Lung (tissue), 12 donors: ENCODE results near the gene UBAP1L. TPM values are rescaled to one million over a fixed set of nuclear protein-coding genes. Genes with fewer than 3 reads are reported as not detected.
A peak's percentile ranks its signal among the peaks of the same experiment; 100 is the strongest.

ENCODE experiments used
- ATAC-seq: fragments of 200-7000 bp; cut with Tn5 transposase; one replicate; pipeline ENCODE4 v1.9.1; 2020; ENCODE audit warnings: moderate number of reproducible peaks; ENCODE audit not compliant: insufficient read depth, low FRiP score
- DNase-seq, 3 donors: peaks; one replicate each; pipeline ENCODE4 v3.0.0-alpha.2; 2013 to 2017
- H3K27ac ChIP-seq, 2 donors: one replicate each; pipeline ENCODE4 v1.5.1; 2013; ENCODE audit warnings: mild to moderate bottlenecking in 2 of 2, moderate library complexity in 2 of 2, control low read depth in 1 of 2, inconsistent platforms in 1 of 2, low read depth in 1 of 2, low read length in 1 of 2
- H3K27me3 ChIP-seq, 3 donors: one replicate each; pipeline ENCODE4 v1.5.1; 2013; ENCODE audit warnings: low read length in 2 of 3; ENCODE audit not compliant: control insufficient read depth in 3 of 3, insufficient read depth in 3 of 3
- H3K36me3 ChIP-seq, 4 donors: one replicate each; pipeline ENCODE4 v1.5.1; 2013; ENCODE audit warnings: low read length in 4 of 4, mild to moderate bottlenecking in 1 of 4, moderate library complexity in 1 of 4; ENCODE audit not compliant: control insufficient read depth in 4 of 4, insufficient read depth in 4 of 4
- H3K4me1 ChIP-seq, 5 donors: one replicate each; pipeline ENCODE4 v1.5.1; 2013; ENCODE audit warnings: low read length in 5 of 5, mild to moderate bottlenecking in 2 of 5, moderate library complexity in 1 of 5; ENCODE audit not compliant: control insufficient read depth in 5 of 5, insufficient read depth in 5 of 5
- H3K4me3 ChIP-seq: one replicate; pipeline ENCODE4 v1.5.1; 2013; ENCODE audit warnings: mild to moderate bottlenecking, control low read depth, moderate library complexity
- H3K9ac ChIP-seq, 2 donors: one replicate each; pipeline ENCODE4 v1.5.1; 2013; ENCODE audit warnings: low read length in 2 of 2, control low read depth in 1 of 2; ENCODE audit not compliant: insufficient read depth in 1 of 2
- H3K9me3 ChIP-seq, 4 donors: one replicate each; pipeline ENCODE4 v1.5.1; 2013; ENCODE audit warnings: low read length in 3 of 4, mild to moderate bottlenecking in 1 of 4, moderate library complexity in 1 of 4; ENCODE audit not compliant: control insufficient read depth in 4 of 4, insufficient read depth in 3 of 4
- WGBS, 2 donors: extraction: QIAGEN DNeasy Blood & Tissue Kit; methylation state at CpG; one replicate each; pipeline ENCODE4 v1.1.7; 2013; 5-methylcytosine and 5-hydroxymethylcytosine counted together
- polyA plus RNA-seq, 2 donors: library from polyadenylated mRNA; stranded (reverse); fragments of 200-250 nt; gene quantifications; one replicate each; pipeline ENCODE4 v1.2.1, GENCODE V29; 2013
- total RNA-seq, 2 donors: library from RNA; depleted of rRNA in 1 of 2; stranded (reverse); fragments of >200 nt in 1 of 2; gene quantifications; one replicate each; pipeline ENCODE4 v1.2.1, GENCODE V29; 2014 to 2021
- TF ChIP-seq, protein P1 (sequence below): IDR thresholded peaks from 2 replicates; pipeline ENCODE4 v1.5.1; 2012; ENCODE audit warnings: mild to moderate bottlenecking; ENCODE audit errors: control extremely low read depth, extremely low read depth
- donor health status: control.
- donor health status: control.
- donor health status: Bipolar disorder and iron deficiency.
- donor health status: healthy.
- donor health status: DM: yes; HTN: yes; CAD: no.

The UBAP1L gene
- total and polyA plus RNA-seq, 4 donors, result 0.96 to 5.4 (median 3.4) TPM

GRCh38 chr15:65066001-65066634 is 48.9 kb downstream of the UBAP1L start:
- ATAC-seq, result no peak
- H3K4me3 ChIP-seq, result no peak overlapping the region
- H3K36me3 ChIP-seq, result peaks cover 0 to 42% (median 15%) of the 10 kb centered on the region in 4 donors
- TF ChIP-seq, protein P1, sequence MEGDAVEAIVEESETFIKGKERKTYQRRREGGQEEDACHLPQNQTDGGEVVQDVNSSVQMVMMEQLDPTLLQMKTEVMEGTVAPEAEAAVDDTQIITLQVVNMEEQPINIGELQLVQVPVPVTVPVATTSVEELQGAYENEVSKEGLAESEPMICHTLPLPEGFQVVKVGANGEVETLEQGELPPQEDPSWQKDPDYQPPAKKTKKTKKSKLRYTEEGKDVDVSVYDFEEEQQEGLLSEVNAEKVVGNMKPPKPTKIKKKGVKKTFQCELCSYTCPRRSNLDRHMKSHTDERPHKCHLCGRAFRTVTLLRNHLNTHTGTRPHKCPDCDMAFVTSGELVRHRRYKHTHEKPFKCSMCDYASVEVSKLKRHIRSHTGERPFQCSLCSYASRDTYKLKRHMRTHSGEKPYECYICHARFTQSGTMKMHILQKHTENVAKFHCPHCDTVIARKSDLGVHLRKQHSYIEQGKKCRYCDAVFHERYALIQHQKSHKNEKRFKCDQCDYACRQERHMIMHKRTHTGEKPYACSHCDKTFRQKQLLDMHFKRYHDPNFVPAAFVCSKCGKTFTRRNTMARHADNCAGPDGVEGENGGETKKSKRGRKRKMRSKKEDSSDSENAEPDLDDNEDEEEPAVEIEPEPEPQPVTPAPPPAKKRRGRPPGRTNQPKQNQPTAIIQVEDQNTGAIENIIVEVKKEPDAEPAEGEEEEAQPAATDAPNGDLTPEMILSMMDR, result no peak
- no peaks in the 10 kb centered on the region for H3K27me3 ChIP-seq
- DNase-seq, result no peak
- 56 to 75% methylated on average over 3 of the region's 3 CpGs for WGBS, 2 donors
- H3K9ac ChIP-seq, result peak overlapping the region; percentile 42 to 93
- no peak overlapping the region for H3K27ac ChIP-seq
- peaks cover 3 to 80% (median 27%) of the 10 kb centered on the region in 5 donors for H3K4me1 ChIP-seq
- no peaks in the 10 kb centered on the region for H3K9me3 ChIP-seq

GRCh38 chr15:65062726-65063125 is 52.3 kb downstream of the UBAP1L start:
- DNase-seq, result no peak
- 75 to 76% methylated on average over 5 of the region's 5 CpGs for WGBS, 2 donors
- peaks cover 0 to 71% (median 30%) of the 10 kb centered on the region in 4 donors for H3K36me3 ChIP-seq
- H3K9ac ChIP-seq, result peak overlapping the region in 1 of 2 donors; percentile 40
- no peak overlapping the region for H3K27ac ChIP-seq
- H3K27me3 ChIP-seq, result no peaks in the 10 kb centered on the region
- TF ChIP-seq, protein P1, result no peak
- no peak overlapping the region for H3K4me3 ChIP-seq
- peaks cover 0 to 68% (median 13%) of the 10 kb centered on the region in 5 donors for H3K4me1 ChIP-seq
- H3K9me3 ChIP-seq, result no peaks in the 10 kb centered on the region
- ATAC-seq, result no peak

DNA sequence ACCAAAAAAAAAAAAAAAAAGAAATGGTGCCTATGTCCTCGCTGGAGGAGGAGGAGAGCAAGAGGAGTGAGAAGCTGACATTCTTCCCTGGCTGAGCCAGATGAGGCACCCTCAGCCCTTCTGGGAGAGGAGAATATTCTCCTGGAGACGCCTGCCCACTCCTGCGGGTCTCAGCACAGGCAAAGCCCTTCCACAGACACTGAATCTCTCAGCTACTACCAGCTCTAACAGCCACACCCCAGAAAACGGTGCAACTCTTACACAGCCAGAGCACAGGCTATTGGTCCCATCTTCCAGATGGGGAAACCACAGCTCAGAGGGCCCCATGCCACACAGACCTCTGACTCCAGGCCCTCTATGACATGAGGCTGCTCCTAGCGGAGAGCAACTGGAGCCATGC is 52.9 kb downstream of the UBAP1L start:
- ATAC-seq (no peak), DNase-seq (no peak)
- TF ChIP-seq, protein P1, result no peak
- Histone ChIP-seq H3K9ac (no peak overlapping the region), H3K27ac (peak overlapping the region in 1 of 2 donors; percentile 33), H3K36me3 (peaks cover 0 to 72% (median 33%) of the 10 kb centered on the region in 4 donors), H3K9me3 (no peaks in the 10 kb centered on the region), H3K4me3 (no peak overlapping the region), H3K4me1 (peaks cover 0 to 74% (median 13%) of the 10 kb centered on the region in 5 donors), H3K27me3 (no peaks in the 10 kb centered on the region)
- 75 to 84% methylated on average over 5 of the region's 5 CpGs for WGBS, 2 donors
